Heart left ventricle (tissue), 16 donors: ENCODE results near the gene CFI. TPM values are rescaled to one million over a fixed set of nuclear protein-coding genes. Genes with fewer than 3 reads are reported as not detected.

Experiments
- ATAC-seq, 4 donors: fragments of 200-7000 bp; cut with Tn5 transposase; one replicate each; pipeline ENCODE4 v1.9.1; 2020 to 2022; ENCODE audit warnings: moderate library complexity in 4 of 4, mild to moderate bottlenecking in 3 of 4, moderate number of reproducible peaks in 1 of 4
- DNase-seq, 5 donors: peaks; one replicate each; pipeline ENCODE4 v3.0.0-alpha.2; 2020
- H3K27ac ChIP-seq, 12 donors: fragments of 200-600 bp; sonication (generic) in 4 of 12; one replicate each; pipeline versions ENCODE4 v1.5.0 to v1.8.0; 2016 to 2022; ENCODE audit warnings: mild to moderate bottlenecking in 2 of 12
- H3K27me3 ChIP-seq, 9 donors: fragments of 200-600 bp; sonication (generic) in 2 of 9; one replicate each; pipeline versions ENCODE4 v1.5.1 to v1.8.0; 2016 to 2022; ENCODE audit warnings: mild to moderate bottlenecking in 3 of 9
- H3K36me3 ChIP-seq, 9 donors: fragments of 200-600 bp; sonication (generic) in 2 of 9; one replicate each; pipeline versions ENCODE4 v1.5.0 to v1.8.0; 2018 to 2022; ENCODE audit warnings: mild to moderate bottlenecking in 2 of 9
- H3K4me1 ChIP-seq, 12 donors: fragments of 200-600 bp; sonication (generic) in 4 of 12; one replicate each; pipeline versions ENCODE4 v1.5.0 to v1.8.0; 2016 to 2022; ENCODE audit warnings: mild to moderate bottlenecking in 3 of 12
- H3K4me3 ChIP-seq, 12 donors: fragments of 200-600 bp; sonication (generic) in 4 of 12; one replicate each; pipeline versions ENCODE4 v1.5.0 to v1.8.0; 2017 to 2022; ENCODE audit warnings: mild to moderate bottlenecking in 9 of 12, moderate library complexity in 4 of 12
- H3K9me3 ChIP-seq, 12 donors: fragments of 200-600 bp; sonication (generic) in 4 of 12; one replicate each; pipeline versions ENCODE4 v1.5.0 to v1.8.0; 2016 to 2022; ENCODE audit warnings: mild to moderate bottlenecking in 1 of 12
- POLR2A ChIP-seq, 2 donors: fragments of 450-650 bp; IDR thresholded peaks; one replicate each; pipeline ENCODE4 v1.6.1; 2017; ENCODE audit warnings: antibody characterized with exemption in 2 of 2, mild to moderate bottlenecking in 2 of 2, moderate library complexity in 2 of 2
- WGBS, 4 donors: extraction: QIAGEN DNeasy Blood & Tissue Kit in 2 of 4; methylation state at CpG; one replicate each; pipeline versions ENCODE4 v1.1.5 to v1.1.7; 2013 to 2018; 5-methylcytosine and 5-hydroxymethylcytosine counted together
- intact Hi-C, 10 donors: fragments of 100-400 bp; cut with DNase I; formaldehyde crosslinking; loops; one replicate each; pipeline versions ENCODE4 v1.11.1 to v1.14.2; 2022
- polyA plus RNA-seq, 2 donors: library from polyadenylated mRNA; stranded (reverse); fragments of 200-250 nt; gene quantifications; one replicate each; pipeline ENCODE4 v1.2.3, GENCODE V29; 2013
- total RNA-seq, 9 donors: library from RNA; depleted of rRNA in 2 of 9; stranded (reverse); fragments of >200 nt in 2 of 9; fragmentation: NEBNext Ultra II Directional in 3 of 9; extraction: Animal tissue kit (Norgen Biotek cat#: 25700) in 3 of 9; gene quantifications; one replicate each; pipeline versions ENCODE4 v1.1.0 to v1.2.4, GENCODE V29; 2016 to 2023
- TF ChIP-seq, protein P1 (sequence below), 12 donors: fragments of 200-600 bp; sonication (generic) in 4 of 12; IDR thresholded peaks; one replicate each; pipeline versions ENCODE4 v1.5.0 to v1.8.0; 2018 to 2022; ENCODE audit warnings: antibody characterized with exemption in 12 of 12, mild to moderate bottlenecking in 5 of 12
- donor health status: ischemic (EF 13 %, LVEDD 7.1; RV severe dilation, severe dysfunction).
- donor health status: healthy with polysubstance abuse.
- donor health status: DM: no; HTN: yes; CAD: no.
- donor health status: DM: no; HTN: no; CAD: no.
- donor health status: ischemic (EF 25% LVEDD 6.9; RV normal size, moderate dysfunction).
- donor health status: ischemic (EF 25% LVEDD 5.7; RV mildly dilated, moderate dysfunction).
- donor health status: healthy.
- donor health status: DM: yes; HTN: yes; CAD: no.
- donor health status: ischemic (EF 35%, LVEDD 5.7; RV mildly dilated, moderate dysfunction).
- donor health status: nonischemic (EF 11% LVEDD 7.7; RV severe dilation, severe dysfunction).
- donor health status: DM: yes; HTN: yes; CAD: no.
- donor health status: PGD.
- donor health status: ischemic (EF 29% LVEDD 5.4; RV normal size, mild dysfunction).
- donor health status: nonischemic (EF 23%, LVEDD 6.1; RV moderate dilation, normal function).

The CFI gene
- total and polyA plus RNA-seq, 11 donors = 6.2 to 52.0 (median 9.0) TPM

- WGBS, 4 donors = 74 to 83% (median 82%) methylated on average over 2 of the region's 2 CpGs
- intact Hi-C loops = loop anchor here in 1 of 10 donors (10.0 kb wide), 1 partner anchor 48 kb away; no protein-coding TSS in a partner anchor
- Histone ChIP-seq H3K27me3 (no peaks in the 10 kb centered on the region), H3K27ac (no peak overlapping the region), H3K4me3 (no peak overlapping the region), H3K9me3 (no peaks in the 10 kb centered on the region), H3K4me1 (no peaks in the 10 kb centered on the region), H3K36me3 (peaks cover 0 to 46% (median 4%) of the 10 kb centered on the region in 9 donors)
- no peak for DNase-seq
- no peak for ATAC-seq
- TF ChIP-seq, protein P1, sequence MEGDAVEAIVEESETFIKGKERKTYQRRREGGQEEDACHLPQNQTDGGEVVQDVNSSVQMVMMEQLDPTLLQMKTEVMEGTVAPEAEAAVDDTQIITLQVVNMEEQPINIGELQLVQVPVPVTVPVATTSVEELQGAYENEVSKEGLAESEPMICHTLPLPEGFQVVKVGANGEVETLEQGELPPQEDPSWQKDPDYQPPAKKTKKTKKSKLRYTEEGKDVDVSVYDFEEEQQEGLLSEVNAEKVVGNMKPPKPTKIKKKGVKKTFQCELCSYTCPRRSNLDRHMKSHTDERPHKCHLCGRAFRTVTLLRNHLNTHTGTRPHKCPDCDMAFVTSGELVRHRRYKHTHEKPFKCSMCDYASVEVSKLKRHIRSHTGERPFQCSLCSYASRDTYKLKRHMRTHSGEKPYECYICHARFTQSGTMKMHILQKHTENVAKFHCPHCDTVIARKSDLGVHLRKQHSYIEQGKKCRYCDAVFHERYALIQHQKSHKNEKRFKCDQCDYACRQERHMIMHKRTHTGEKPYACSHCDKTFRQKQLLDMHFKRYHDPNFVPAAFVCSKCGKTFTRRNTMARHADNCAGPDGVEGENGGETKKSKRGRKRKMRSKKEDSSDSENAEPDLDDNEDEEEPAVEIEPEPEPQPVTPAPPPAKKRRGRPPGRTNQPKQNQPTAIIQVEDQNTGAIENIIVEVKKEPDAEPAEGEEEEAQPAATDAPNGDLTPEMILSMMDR (IDR thresholded peaks at IDR 0.05) = no peak
- TF ChIP-seq POLR2A (IDR thresholded peaks at IDR 0.05) = no peak
Observed at GRCh38 chr4:109746728-109747127, 55.1 kb downstream of the CFI start.

DNA sequence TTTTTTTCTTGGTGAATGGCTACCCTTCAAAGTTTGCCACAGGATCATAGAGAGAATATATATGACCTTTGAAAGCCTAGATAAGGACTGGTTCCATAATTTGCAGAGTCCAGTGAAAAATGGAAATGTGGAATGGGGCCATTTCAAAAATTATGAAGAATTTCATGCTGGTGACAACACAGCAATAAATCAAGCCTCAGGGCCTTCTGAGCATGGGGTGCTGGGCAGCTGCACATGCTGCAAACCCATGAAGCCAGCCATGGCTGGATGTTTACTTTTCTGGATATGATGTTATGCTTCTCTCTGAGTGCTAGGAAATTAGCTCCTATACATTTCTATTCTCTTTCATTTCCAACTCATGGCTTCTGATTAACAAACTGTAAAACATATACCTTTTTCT lies 56.0 kb downstream of the CFI start:
- Histone ChIP-seq H3K36me3 (peaks cover 0 to 50% (median 4%) of the 10 kb centered on the region in 9 donors), H3K4me3 (no peak overlapping the region), H3K27ac (no peak overlapping the region), H3K9me3 (no peaks in the 10 kb centered on the region), H3K27me3 (no peaks in the 10 kb centered on the region), H3K4me1 (no peaks in the 10 kb centered on the region)
- no peak for ATAC-seq
- no peak for DNase-seq
- TF ChIP-seq, protein P1 (IDR thresholded peaks at IDR 0.05) = no peak
- TF ChIP-seq POLR2A (IDR thresholded peaks at IDR 0.05) = no peak
- intact Hi-C loops = loop anchor here in 1 of 10 donors (10.0 kb wide), 1 partner anchor 49 kb away; no protein-coding TSS in a partner anchor

- ATAC-seq = no peak
- WGBS, 4 donors = 77 to 82% (median 79%) methylated on average over 3 of the region's 3 CpGs
Observed at GRCh38 chr4:109739547-109739946, 62.3 kb downstream of the CFI start.

GRCh38 chr4:109738104-109738872 lies 63.5 kb downstream of the CFI start:
- Histone ChIP-seq H3K27me3 (no peaks in the 10 kb centered on the region), H3K36me3 (peaks cover 0 to 18% (median 0%) of the 10 kb centered on the region in 9 donors), H3K4me1 (no peaks in the 10 kb centered on the region), H3K9me3 (no peaks in the 10 kb centered on the region), H3K4me3 (no peak overlapping the region), H3K27ac (no peak overlapping the region)
- intact Hi-C loops = loop anchor here in 1 of 10 donors (10.0 kb wide), 2 partner anchors 67 to 303 kb away; partner anchors contain the start of genes CFI and SEC24B
- ATAC-seq (no peak), DNase-seq (no peak)
- no peak for TF ChIP-seq POLR2A (IDR thresholded peaks at IDR 0.05)
- TF ChIP-seq, protein P1 (IDR thresholded peaks at IDR 0.05) = no peak
- 79 to 84% (median 82%) methylated on average over 10 of the region's 10 CpGs for WGBS, 4 donors

More at GRCh38 chr4:109739547-109739946, 62.3 kb downstream of the CFI start:
- H3K36me3 ChIP-seq = peaks cover 0 to 18% (median 0%) of the 10 kb centered on the region in 9 donors
- no peaks in the 10 kb centered on the region for H3K27me3 ChIP-seq
- DNase-seq = no peak
- no peaks in the 10 kb centered on the region for H3K4me1 ChIP-seq
- no peak overlapping the region for H3K4me3 ChIP-seq
- no peak for TF ChIP-seq POLR2A (IDR thresholded peaks at IDR 0.05)
- TF ChIP-seq, protein P1 (IDR thresholded peaks at IDR 0.05) = no peak
- no peaks in the 10 kb centered on the region for H3K9me3 ChIP-seq
- H3K27ac ChIP-seq = no peak overlapping the region
- intact Hi-C loops = loop anchor here in 1 of 10 donors (10.0 kb wide), 2 partner anchors 65 to 305 kb away; partner anchors contain the start of genes CFI and SEC24B
